Eye (tissue), 1 donor: ENCODE measurements around the gene RPS3A.
A peak's percentile ranks its signal among the peaks of the same experiment; 100 is the strongest.
"Not testable (repeated sequence)": the region's sequence is repeated elsewhere in the genome, so short reads cannot be mapped to it uniquely, and the experiment has no call there.

Experiments used
- DNase-seq: peaks from one replicate; pipeline ENCODE4 v3.0.0-alpha.2; 2015

RPS3A gene

GRCh38 chr4:151099229-151099975 lies at the start of gene RPS3A:
TSS of gene RPS3A (plus strand) at chr4:151099628. CDS start at chr4:151099653, 25 bp downstream.
- peak; percentile 99 for DNase-seq

GRCh38 chr4:151052785-151053184 lies 46.6 kb upstream of the RPS3A start:
- no peak for DNase-seq

- no peak for DNase-seq
Observed at GRCh38 chr4:151055539-151055938, 43.9 kb upstream of the RPS3A start.

- not testable (repeated sequence) for DNase-seq
Observed at GRCh38 chr4:151063143-151063542, 36.3 kb upstream of the RPS3A start.

GRCh38 chr4:151067316-151067970 lies 32.0 kb upstream of the RPS3A start:
- no peak for DNase-seq

GRCh38 chr4:151074416-151074916 lies 25.0 kb upstream of the RPS3A start:
- no peak for DNase-seq

GRCh38 chr4:151077978-151078377 lies 21.4 kb upstream of the RPS3A start:
- DNase-seq = not testable (repeated sequence)

- no peak for DNase-seq
Observed at GRCh38 chr4:151087467-151087866, 12.0 kb upstream of the RPS3A start.

GRCh38 chr4:151091047-151091446 lies 8.4 kb upstream of the RPS3A start:
- no peak for DNase-seq

GRCh38 chr4:151092488-151092887 lies 6.9 kb upstream of the RPS3A start:
- no peak for DNase-seq

GRCh38 chr4:151093203-151093602 lies 6.2 kb upstream of the RPS3A start:
- no peak for DNase-seq

GRCh38 chr4:151094290-151094751 lies 5.1 kb upstream of the RPS3A start:
- no peak for DNase-seq

GRCh38 chr4:151095142-151095541 lies 4.3 kb upstream of the RPS3A start:
- DNase-seq = no peak

GRCh38 chr4:151097759-151098158 lies 1.7 kb upstream of the RPS3A start:
- no peak for DNase-seq

- DNase-seq = no peak
Observed at GRCh38 chr4:151098979-151099228, 524 bp upstream of the RPS3A start.

- DNase-seq = no peak
Observed at GRCh38 chr4:151099976-151100417, 569 bp downstream of the RPS3A start.

GRCh38 chr4:151100531-151100930 lies 1.1 kb downstream of the RPS3A start:
- no peak for DNase-seq

GRCh38 chr4:151103758-151104157 lies 4.3 kb downstream of the RPS3A start:
- DNase-seq = no peak

- DNase-seq = no peak
Observed at GRCh38 chr4:151104621-151105020, 5.2 kb downstream of the RPS3A start.

GRCh38 chr4:151105454-151106032 lies 6.1 kb downstream of the RPS3A start:
- no peak for DNase-seq

- no peak for DNase-seq
Observed at GRCh38 chr4:151107063-151107462, 7.6 kb downstream of the RPS3A start.

- DNase-seq = no peak
Observed at GRCh38 chr4:151110236-151110635, 10.8 kb downstream of the RPS3A start.

- no peak for DNase-seq
Observed at GRCh38 chr4:151114338-151114737, 14.9 kb downstream of the RPS3A start.

- no peak for DNase-seq
Observed at GRCh38 chr4:151114986-151115385, 15.6 kb downstream of the RPS3A start.
